ENCODE measurements around the gene RAD23A. TPM values are rescaled to one million over a fixed set of nuclear protein-coding genes. Genes with fewer than 3 reads are reported as not detected.

Gene RAD23A
- total RNA-seq, 1 donor from 2014 or later, result 60.5 TPM

- DNase-seq (ENCODE audit: low read depth in 2 of 2), result no peak
Measured at GRCh38 chr19:13002166-13002898, 56.7 kb downstream of the RAD23A start.

DNA sequence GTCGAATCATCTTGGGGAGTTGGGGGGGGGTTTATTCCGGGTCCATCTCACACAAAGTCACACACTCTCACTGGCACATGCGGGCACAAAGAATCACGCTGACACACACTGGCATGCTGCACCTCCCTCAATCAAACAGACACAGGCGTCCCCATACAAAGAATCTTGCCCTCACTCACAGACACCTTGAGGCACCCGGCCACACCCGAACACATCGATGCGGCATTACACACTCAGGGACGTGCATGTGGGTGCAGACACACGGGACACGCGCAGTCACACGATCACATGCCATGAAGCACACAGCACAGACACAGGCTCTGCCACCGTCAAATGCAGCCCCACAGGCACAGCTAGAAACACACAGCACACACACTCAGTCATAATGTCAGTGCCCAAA, 57.4 kb downstream of the RAD23A start:
- DNase-seq (ENCODE audit: low read depth in 2 of 2), result no peak

Other genes with a start within 250 kb of the RAD23A start
- gene FBXW9, start 249.2 kb upstream of the RAD23A start, total RNA-seq, result 3.8 and 5.2 TPM in 2 replicates
- 14.4 and 19.4 TPM in 2 replicates for gene TNPO2, start 221.9 kb upstream of the RAD23A start, total RNA-seq
- gene TRIR, start 211.2 kb upstream of the RAD23A start, total RNA-seq, result 124 and 182 TPM in 2 replicates
- gene GET3, start 208.4 kb upstream of the RAD23A start, total RNA-seq, result 67.8 and 73.8 TPM in 2 replicates
- gene BEST2, start 194.1 kb upstream of the RAD23A start, total RNA-seq, result not detected in 2 replicates
- 5.4 and 9.3 TPM in 2 replicates for gene HOOK2, start 170.3 kb upstream of the RAD23A start, total RNA-seq
- 59.3 and 124 TPM in 2 replicates for gene JUNB, start 154.4 kb upstream of the RAD23A start, total RNA-seq
- 185 and 189 TPM in 2 replicates for gene PRDX2, start 144.1 kb upstream of the RAD23A start, total RNA-seq
- gene THSD8, start 143.8 kb upstream of the RAD23A start, total RNA-seq, result 0.20 TPM in 1 of 2 replicates, not detected in the other
- 7.1 and 9.8 TPM in 2 replicates for gene RNASEH2A, start 139.3 kb upstream of the RAD23A start, total RNA-seq
- not detected in 2 replicates for gene RTBDN, start 111.3 kb upstream of the RAD23A start, total RNA-seq
- 0.44 and 0.60 TPM in 2 replicates for gene MAST1, start 107.3 kb upstream of the RAD23A start, total RNA-seq
- 22.0 and 23.6 TPM in 2 replicates for gene DNASE2, start 64.4 kb upstream of the RAD23A start, total RNA-seq
- gene KLF1, start 58.7 kb upstream of the RAD23A start, total RNA-seq, result not detected in 2 replicates
- gene GCDH, start 54.7 kb upstream of the RAD23A start, total RNA-seq, result 13.7 and 17.3 TPM in 2 replicates
- gene SYCE2, start 26.6 kb upstream of the RAD23A start, total RNA-seq, result under 0.01 and 0.20 TPM in 2 replicates
- 40.8 and 53.6 TPM in 2 replicates for gene FARSA, start 12.2 kb upstream of the RAD23A start, total RNA-seq
- 1,060 and 1,340 TPM in 2 replicates for gene CALR, start 7.3 kb upstream of the RAD23A start, total RNA-seq
- gene GADD45GIP1, start 11.4 kb downstream of the RAD23A start, total RNA-seq, result 18.5 and 21.1 TPM in 2 replicates
- under 0.01 and 0.22 TPM in 2 replicates for gene DAND5, start 23.7 kb downstream of the RAD23A start, total RNA-seq
- gene NFIX, start 49.6 kb downstream of the RAD23A start, total RNA-seq, result 8.9 and 10.5 TPM in 2 replicates
- gene LYL1, start 157.0 kb downstream of the RAD23A start, total RNA-seq, result 17.3 and 28.8 TPM in 2 replicates
- 17.4 and 26.6 TPM in 2 replicates for gene TRMT1, start 170.9 kb downstream of the RAD23A start, total RNA-seq
- gene NACC1, start 172.4 kb downstream of the RAD23A start, total RNA-seq, result 32.7 and 34.1 TPM in 2 replicates
- gene STX10, start 204.5 kb downstream of the RAD23A start, total RNA-seq, result 46.4 and 56.0 TPM in 2 replicates
- 19.0 and 31.2 TPM in 2 replicates for gene IER2, start 204.5 kb downstream of the RAD23A start, total RNA-seq